HEK293 (cell line): Measurements from ENCODE around the gene DDX25.

ENCODE experiments used
- MYNN ChIP-seq: fragments of 450-650 bp; formaldehyde crosslinking; IDR thresholded peaks from 2 replicates; pipeline ENCODE4 v1.5.1; 2016; ENCODE audit warnings: missing biosample characterization, missing genetic modification characterization, borderline replicate concordance
- ZBTB6 ChIP-seq: fragments of 450-650 bp; formaldehyde crosslinking; IDR thresholded peaks from 2 replicates; pipeline ENCODE4 v1.5.1; 2017; ENCODE audit warnings: missing biosample characterization, missing genetic modification characterization
- ZNF624 ChIP-seq: fragments of 450-650 bp; formaldehyde crosslinking; IDR thresholded peaks from 2 replicates; pipeline ENCODE4 v1.5.1; 2017; ENCODE audit warnings: missing biosample characterization, missing genetic modification characterization
- ZNF664 ChIP-seq: fragments of 450-650 bp; formaldehyde crosslinking; IDR thresholded peaks from 2 replicates; pipeline ENCODE4 v1.5.1; 2016; ENCODE audit warnings: missing biosample characterization, missing genetic modification characterization
- TF ChIP-seq, protein P1 (sequence below): fragments of 450-650 bp; formaldehyde crosslinking; IDR thresholded peaks from 2 replicates; pipeline ENCODE4 v1.5.1; 2016; ENCODE audit warnings: missing biosample characterization, missing genetic modification characterization
- TF ChIP-seq, protein P2 (sequence below): fragments of 450-650 bp; IDR thresholded peaks from 2 replicates; pipeline ENCODE4 v1.5.1; 2018; ENCODE audit warnings: missing biosample characterization, mild to moderate bottlenecking, missing genetic modification characterization

Gene DDX25

DNA sequence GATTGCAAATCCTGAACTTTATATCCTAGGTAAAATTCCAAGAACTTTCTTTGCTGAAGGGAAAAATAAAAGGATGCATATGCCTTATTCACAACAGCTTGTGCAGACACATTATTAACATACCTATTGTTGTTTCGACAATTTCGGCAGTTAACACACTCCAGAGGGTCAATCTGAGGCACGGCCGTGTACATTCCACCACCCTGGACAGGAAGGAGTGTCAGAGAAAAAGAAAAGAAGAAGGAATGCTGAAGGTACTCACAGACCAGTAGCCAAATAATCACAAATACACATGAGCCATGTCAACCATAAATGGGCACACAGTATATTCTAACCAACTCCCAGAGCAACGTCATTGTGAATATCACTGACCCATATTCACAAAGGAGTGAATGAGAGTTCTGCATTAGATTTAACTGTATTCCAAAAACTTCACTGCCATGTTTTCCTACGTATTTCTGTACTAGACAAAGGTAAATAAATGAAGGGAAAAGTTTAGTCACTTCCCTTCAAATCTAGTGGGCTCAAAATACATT lies 73.9 kb downstream of the DDX25 start (continued):
- TF ChIP-seq, protein P1, sequence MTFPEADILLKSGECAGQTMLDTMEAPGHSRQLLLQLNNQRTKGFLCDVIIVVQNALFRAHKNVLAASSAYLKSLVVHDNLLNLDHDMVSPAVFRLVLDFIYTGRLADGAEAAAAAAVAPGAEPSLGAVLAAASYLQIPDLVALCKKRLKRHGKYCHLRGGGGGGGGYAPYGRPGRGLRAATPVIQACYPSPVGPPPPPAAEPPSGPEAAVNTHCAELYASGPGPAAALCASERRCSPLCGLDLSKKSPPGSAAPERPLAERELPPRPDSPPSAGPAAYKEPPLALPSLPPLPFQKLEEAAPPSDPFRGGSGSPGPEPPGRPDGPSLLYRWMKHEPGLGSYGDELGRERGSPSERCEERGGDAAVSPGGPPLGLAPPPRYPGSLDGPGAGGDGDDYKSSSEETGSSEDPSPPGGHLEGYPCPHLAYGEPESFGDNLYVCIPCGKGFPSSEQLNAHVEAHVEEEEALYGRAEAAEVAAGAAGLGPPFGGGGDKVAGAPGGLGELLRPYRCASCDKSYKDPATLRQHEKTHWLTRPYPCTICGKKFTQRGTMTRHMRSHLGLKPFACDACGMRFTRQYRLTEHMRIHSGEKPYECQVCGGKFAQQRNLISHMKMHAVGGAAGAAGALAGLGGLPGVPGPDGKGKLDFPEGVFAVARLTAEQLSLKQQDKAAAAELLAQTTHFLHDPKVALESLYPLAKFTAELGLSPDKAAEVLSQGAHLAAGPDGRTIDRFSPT (tag by site-specific recombination), result no peak
- TF ChIP-seq ZNF664 (tag by site-specific recombination), result no peak
- TF ChIP-seq ZNF624 (tag by site-specific recombination), result no peak
- TF ChIP-seq ZBTB6 (tag by site-specific recombination), result no peak
- TF ChIP-seq MYNN (tag by site-specific recombination), result no peak
- TF ChIP-seq, protein P2, sequence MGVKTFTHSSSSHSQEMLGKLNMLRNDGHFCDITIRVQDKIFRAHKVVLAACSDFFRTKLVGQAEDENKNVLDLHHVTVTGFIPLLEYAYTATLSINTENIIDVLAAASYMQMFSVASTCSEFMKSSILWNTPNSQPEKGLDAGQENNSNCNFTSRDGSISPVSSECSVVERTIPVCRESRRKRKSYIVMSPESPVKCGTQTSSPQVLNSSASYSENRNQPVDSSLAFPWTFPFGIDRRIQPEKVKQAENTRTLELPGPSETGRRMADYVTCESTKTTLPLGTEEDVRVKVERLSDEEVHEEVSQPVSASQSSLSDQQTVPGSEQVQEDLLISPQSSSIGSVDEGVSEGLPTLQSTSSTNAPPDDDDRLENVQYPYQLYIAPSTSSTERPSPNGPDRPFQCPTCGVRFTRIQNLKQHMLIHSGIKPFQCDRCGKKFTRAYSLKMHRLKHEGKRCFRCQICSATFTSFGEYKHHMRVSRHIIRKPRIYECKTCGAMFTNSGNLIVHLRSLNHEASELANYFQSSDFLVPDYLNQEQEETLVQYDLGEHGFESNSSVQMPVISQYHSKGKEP, result no peak
